NCI-H1930 (cell line): ENCODE measurements around the gene NUDT7.

ENCODE experiments used
- DNase-seq, 2 experiments: peaks; one replicate each; lab custom pipeline; 2025; lab: John Stamatoyannopoulos, UW

Gene NUDT7

DNA sequence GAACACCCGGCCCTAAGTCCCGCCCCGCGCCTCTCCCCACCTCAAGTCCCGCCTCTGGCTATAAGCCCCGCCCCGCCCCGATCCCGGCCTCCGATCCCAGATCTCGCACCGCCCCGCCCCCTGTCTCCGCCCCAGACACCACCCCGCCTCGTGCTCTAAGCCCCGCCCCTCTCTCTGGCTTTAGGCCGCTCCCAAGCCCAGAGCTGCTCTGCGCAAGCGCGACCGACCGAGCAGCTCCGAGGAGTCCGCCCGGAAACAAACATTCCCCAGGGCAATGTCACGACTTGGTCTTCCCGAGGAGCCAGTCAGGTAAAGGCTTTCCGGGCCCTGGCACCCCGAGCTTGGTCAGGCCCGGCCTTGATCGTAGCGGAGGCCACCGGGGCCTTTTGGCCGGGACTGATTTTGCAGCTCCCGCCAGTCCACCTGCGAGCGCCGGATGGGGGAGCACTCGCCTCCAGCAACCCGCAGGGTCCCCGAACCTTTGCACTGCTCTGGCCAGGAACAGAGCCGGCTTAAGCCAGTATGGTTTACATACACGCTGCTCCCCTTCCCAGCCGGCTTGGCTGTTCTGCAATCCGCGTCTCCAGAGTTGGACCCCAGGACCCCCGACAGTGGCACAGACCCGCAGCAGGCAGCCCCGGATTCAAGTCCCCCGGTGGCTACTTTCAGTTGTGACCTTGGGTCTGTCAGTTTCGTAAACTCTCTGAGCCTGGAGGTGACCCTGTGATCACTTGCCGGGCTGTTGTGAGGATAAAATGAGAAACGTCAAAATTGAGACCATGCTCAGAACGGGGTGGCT lies at the start of gene NUDT7:
TSS of gene NUDT7 (plus strand) at position 206 of the 799 bp plus-strand sequence. CDS start at position 275, 69 bp downstream.
- peak; percentile 84 to 91 for DNase-seq

DNA sequence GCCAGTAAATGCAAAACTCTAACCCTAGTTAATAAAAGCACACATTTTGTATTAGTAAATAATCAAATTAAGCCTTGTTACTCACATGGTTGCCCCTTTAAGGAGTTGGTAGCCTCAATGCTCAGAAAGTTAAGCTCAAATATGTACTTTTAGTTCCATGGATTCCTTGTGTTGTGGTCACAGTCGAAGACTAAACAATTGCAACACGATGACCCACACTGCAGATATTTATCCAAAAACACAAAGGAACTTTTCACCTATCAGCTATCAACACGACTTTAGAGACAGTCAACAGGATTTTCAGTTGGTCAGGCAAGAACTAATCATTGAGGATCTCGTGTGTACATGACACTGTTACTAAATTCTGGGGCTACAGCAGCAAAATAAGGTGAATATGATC lies 47.4 kb upstream of the NUDT7 start:
- DNase-seq: no peak

DNA sequence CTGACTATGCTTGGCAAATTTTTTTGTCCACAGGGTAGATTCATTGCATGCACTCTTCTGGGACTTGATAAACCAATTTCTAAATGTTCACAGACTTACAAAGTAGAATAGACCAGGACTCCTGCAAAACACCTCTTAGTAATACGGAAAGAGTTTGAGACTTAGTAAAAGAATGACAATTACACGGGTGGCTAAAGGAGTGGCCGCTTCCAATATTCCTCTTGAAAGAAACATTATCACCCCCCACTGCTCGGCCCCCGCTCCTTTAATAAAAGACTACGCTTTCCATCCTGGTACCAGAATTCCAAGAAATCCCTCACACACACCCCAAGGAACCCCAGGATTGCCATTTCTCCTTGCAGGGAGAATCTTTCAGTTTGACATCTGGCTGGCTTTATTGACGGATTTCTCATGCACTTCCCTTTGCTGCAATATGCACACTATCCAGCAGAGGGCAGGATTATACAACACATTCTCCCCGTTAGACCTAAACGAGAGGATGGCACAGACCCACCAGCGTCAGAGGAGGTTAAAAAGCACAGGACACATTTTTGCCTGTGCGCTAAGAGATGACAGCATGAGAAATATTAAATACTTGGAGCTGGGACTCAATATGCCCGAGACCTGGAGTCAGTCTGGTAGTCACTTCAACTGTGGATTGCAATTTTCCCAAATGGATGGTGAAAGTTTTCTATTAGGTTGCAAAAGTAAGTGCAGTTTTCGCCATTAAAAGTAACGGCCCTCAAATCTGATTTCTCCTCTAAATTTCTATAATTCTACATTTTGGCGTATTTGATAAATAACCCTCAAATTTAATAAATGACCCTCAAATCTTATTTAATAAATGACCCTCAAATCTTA lies 46.6 kb upstream of the NUDT7 start:
- peak; percentile 41 to 64 for DNase-seq

DNA sequence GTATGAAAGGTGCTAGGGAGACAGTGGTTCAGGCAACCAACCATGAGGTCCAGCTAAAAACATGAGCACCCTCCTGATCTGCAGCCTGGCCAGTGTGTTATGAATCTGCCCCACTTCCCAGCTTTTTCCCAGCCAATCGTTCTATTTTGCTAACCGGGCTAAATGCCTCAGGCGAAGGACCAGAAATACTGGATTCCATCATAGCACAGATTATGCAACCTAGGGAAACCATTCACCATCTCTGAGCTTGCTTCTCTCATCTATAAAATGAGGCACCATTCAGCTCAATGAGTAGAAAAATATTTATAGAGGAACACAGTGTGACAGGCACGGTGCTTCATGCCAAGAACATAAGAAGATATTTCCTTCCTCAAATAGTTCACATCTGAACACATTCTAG lies 45.2 kb upstream of the NUDT7 start:
- DNase-seq: no peak

DNA sequence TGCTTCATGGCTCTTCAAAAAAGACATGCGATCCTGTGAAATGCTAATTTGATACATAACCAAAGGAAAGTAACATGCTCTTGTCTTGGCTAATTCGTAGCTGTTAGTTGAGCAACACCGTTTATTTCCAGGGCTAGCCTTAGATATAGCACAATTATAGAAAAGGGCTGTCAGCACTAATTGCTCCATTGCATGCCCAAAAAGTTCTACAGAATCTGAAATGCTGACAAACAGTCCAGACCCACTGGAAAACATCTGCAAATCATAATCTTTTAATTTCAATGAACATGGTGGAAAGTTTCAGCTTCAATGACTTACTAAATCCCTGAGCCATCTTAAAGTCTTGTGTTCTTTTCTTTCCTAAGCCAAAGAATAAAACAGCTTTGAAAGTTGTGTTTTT lies 42.9 kb upstream of the NUDT7 start:
- DNase-seq: no peak

DNA sequence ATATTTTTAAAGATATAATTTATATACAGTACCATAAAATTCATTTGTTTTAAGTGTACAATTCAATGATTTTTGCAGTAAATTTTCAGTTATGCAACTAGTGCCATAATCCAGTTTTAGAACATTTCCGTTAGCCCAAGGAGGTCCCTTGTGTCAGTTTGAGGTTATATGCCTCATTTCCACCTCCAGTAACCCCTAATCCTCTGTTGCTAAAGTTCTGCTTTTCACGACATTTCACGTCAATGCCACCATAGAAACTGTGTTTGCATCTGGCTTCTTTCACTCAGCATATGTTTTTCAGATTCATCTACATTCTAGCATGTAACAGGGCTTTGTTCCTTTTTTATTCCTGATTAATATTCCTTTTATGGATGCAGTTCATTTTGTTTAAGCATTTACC lies 42.4 kb upstream of the NUDT7 start:
- DNase-seq: no peak

DNA sequence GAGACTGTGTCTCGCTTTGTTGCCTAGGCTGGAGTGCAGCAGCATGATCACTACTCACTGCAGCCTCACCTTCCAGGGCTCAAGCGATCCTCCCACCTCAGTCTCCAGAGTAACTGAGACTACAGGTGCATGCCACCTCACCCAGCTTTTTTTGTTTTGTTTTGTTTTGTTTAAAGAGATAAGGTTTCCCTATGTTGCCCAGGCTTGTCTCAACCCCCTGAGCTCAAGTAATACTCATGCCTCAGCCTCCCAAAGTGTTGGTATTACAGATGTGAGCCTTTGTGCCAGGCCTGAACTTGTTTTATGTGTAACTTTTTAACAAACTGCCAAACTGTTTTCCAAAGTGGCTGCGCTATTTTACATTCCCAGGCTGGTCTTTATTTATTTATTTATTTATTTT lies 41.8 kb upstream of the NUDT7 start:
- no peak for DNase-seq

DNA sequence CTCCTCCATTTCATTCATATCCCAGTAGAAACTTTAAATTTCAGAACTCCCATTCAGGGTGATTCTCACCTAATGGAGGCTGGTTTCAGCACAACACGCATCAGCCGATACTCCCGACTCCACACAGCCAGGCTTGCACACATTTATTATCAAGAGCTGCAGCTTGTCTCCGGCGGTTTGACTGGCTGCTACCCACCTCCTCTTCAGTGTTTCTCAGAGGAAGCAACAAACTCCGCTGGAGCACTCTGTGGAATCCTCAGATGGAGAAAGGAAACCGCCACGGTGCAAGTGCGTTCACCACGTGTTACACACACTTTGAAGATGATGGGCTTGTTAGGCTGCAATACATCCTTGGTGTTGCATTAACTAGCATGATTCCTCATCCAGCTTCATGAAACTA lies 39.7 kb upstream of the NUDT7 start:
- no peak for DNase-seq

DNA sequence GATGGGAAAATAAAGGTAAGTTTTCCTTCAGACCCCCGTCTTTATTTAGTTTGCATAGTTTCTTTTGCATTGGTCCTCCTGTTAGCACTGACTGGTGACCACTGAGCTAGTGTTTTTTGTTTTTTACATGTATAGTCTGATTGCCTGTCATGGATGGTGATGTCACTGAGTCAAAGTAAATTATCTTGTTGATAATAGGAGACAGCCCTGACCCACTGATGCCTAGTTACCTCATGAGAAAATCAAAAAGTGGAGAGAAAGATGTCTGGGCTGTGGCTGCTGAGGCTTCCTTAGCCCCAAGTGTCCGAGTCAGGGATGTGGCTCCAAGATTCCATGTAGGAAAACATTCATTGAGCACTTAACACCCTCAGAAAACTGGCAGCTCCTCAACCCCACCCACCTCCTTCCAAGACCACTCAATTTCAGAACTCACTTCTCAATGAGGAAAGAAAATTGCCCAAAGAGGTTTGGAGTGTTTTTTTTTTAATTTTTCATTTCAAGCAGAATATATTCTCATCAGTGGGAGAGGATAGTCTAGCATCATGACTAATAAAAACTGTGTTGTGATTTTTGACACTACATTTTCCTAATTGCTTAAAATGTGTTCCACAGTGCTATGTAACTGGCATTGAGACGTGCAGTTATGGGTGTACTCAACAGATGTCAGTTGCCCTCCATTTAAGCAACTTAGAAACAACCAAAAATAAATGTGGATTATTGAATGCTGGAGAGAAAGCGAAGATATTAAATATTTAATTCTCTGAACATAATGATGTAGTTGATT lies 38.7 kb upstream of the NUDT7 start:
- DNase-seq: no peak

DNA sequence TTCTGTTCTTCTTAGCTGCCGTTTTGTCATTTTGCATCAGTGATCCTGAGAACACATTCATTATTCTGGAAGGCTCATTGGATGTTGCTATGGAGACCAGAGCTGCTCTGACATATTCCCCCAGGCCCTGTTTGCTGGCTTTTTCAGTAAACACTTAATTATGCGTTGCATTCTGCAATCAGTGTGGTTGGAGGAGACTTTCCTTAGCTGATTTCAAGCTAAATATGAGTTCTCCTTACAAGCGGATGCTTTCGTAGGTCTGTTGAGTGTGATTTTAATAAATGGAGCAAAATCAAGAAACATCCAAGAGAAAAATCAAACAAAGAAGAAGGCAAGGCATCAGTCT lies 38.2 kb upstream of the NUDT7 start:
- DNase-seq: peak; percentile 18 to 49

DNA sequence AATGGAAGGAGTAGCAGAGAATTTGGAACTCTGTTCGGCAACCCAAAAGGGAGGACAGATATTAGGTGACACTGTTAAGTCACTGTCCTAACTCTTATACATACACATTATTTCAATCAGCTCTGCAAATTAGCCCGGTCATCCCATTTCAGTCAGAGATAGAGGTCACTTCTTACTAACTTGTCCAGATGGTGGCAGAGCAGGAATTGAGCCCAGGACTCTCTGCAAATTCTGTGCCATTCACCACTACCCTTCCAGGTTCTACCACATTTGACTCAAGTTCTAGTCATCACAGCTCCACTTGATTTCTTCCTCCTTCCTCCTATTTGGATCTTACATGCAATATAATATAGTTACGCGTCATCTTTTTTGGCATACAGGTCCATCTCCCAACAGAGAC lies 35.9 kb upstream of the NUDT7 start:
- DNase-seq: no peak

DNA sequence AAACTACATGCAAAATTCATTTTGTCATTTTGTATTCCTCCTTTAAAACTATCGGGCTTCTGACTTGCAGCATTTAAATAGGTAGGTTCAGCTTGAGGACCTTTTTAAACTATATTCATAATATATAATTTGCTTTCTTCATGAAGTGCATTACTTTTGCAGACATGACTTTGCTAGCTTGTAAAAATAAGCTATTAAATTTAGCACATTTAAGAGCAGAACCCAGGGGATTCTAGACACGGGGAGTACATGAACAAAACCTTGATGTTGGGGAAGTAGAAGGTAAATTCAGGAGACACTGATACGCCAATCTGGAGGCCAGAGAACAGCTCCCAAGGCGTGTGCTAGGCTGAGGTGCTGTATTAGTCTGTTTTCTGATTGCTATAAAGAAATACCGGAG lies 32.3 kb upstream of the NUDT7 start:
- DNase-seq: no peak

DNA sequence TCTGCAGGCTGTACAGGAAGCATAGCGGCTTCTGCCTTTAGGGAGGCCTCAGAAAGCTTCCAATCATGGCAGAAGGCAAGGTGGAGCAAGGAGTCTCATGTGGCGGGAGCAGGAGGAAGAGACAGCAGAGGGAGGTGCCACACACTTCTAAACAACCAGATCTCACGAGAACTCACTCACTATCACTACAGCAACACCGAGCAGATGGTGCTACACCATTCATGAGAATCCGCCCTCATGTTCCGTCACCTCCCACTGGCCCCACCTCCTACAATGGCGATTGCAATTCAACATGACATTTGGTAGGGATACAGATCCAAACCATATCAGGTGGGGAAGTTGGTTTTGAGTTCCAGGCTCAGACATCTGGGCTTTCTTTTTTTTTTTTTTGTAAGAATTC lies 31.9 kb upstream of the NUDT7 start:
- DNase-seq: no peak

DNA sequence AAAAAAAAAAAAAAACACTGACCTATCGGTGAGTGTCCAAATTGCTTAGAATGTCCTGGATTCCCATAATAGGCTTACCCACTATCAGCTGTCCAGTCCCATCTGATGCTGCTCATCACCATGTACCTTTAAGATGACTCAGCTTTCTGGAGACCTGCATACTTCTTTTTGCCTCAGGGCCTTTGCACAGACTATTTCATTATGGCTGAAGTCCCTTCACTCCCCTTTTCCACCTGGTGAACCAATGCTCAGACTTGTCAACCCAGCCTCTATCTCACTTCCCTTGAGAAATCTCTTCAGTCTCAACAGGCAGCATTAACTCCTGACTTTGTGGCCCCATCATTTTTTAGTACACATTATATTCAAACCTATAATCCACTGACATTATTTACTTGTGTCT lies 29.7 kb upstream of the NUDT7 start:
- no peak for DNase-seq

DNA sequence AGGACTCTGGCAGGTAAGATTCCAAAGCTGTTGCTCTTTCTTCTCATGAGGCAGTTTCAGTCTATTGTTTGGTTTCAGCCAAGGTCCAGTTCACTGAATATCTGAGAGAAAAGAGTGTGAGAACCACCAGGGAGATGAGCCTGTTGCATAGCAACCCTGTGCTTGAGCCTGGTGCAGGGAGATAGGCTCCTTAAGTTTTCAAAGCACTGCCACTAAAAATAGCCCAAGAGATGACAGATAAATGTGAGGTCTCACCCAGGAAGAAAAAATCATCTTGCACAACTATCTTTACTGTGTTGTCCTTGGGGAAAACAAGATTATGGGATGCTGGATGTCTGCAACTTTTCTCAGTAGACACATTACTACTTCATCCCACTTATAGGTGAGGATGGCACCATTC lies 26.2 kb upstream of the NUDT7 start:
- no peak for DNase-seq

DNA sequence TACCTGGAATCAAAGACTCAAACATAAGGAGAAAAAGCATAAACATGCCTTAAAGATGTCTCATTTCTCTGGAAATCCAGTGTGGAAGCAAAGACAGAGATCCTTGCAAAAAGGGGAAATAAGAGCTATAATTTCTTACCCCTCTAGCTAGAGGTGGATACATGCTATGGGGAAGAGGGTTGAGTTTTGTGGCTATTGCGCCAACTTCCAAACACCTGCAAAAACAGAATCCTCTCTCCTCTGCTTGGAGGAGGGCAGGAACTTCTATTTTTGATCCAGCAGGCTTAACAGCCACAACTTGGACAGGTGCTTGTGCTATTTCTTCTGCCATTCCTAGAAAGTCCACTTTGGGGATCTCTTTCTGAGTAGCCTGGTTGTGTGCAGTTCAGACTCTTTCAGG lies 21.5 kb upstream of the NUDT7 start:
- no peak for DNase-seq

DNA sequence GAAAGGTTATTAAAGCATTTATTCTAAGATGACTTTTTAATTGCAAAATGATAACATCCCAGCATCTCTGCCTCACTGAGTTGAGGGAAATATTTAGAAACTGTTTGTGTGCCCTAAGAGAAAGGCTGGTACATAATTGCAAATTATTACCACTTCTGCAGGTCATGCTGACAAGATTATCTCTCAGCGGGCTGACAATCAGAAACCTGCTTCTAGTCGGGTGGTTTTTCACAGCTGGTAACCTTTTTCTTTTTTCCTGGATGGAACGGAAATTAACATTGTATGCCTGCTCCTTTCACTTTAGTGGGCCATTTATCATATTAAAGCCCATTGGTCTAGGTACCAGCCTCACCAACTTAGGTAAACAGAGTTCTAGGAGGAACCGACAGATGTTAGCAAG lies 17.0 kb upstream of the NUDT7 start:
- DNase-seq: no peak

DNA sequence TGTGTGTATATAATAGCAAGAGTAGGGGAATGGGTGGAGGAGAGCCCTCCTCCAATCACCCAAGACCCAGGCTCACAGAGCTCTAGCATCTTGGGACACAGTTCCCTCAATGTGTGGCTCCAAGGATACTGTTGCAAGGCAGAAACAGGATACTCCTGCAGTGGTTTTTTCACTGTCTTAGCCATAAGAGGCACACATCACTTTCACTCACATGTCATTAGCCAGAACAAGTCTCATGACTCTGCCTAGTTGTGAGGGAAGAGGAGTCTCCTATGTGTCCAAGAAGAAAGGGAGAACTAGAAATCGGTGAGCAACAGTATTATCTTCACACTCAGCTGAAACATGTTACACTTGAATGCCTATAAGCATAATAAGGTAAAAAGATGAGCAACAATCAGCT lies 11.1 kb upstream of the NUDT7 start:
- DNase-seq: no peak

DNA sequence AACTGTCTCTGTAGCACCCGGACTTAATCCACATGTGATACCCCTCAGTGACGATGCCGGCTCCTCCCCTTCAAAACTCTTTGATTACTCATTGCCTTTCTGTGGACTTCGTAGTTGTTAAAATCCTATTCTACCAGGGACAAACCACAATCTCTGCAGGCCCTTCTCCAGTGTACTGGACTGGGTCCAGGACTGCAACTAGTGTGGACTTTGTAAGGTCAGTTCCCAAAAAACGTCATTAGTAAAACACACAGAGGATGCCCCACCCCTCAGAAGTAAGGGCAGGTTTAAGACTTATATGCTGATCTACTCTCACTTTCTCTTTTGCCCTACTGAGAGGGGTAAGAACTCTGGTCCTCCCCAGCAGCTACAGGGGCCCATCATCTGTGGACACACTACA lies 10.5 kb upstream of the NUDT7 start:
- DNase-seq: no peak

DNA sequence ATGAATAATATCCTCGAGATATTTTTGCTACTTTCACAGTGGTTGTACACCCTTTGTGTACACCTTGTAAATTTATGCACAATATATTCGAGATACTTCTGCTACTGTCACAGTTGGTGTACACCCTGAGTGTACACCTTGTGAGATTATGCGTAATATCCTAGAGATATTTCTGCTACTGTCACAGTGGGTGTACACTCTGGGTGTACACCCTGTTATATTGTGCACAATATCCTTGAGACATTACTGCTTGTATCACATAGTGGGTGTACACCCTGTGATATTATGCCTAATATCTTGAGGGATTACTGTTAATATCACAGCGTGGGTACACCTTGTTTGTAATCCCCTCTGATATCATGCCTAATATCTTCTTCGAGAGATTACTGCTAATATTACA lies 7.2 kb upstream of the NUDT7 start:
- DNase-seq: no peak

DNA sequence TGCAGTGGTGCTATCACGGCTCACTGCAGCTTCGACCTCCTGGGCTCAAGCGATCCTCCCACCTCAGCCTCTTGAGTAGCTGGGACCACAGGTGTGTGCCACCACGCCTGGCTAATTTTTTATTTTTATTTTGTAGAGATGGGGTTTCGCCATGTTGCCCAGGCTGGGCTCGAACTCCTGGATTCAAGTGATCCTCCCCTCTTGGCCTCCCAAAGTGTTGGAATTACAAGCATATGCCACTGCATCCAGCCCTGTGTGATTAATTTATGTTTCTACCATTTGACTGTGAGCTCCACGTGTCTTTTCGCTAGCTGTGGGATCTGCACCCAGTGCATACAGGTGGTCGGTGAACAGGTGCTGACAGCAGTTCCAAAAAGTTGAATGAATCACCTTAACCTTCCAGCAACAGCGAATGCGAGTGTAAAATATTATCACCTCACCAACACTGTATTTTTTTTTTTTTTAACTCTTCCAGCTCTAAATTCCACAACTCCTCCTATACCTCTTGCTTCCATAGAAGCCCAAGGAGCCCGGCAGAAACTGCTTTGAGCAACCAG lies 484 bp upstream of the NUDT7 start:
- no peak for DNase-seq

DNA sequence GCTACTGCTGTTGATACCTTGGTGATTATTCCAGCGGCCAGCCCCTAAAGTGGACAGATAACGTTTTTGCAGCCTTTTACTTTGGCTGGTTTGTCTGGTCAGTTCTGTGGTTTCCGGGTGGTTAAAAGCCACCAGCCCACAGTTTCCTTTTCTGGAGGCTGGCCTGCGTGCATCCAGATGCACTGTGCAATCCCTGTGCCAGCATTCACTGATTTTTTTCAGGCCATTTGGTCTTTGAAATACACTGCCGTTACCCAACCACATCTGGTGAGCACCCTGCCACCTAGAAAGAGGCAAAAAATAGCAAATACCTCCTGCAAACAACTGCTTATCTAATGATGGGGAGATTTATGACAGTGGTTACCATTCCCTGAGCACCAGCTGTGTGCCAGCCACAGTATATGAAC lies 797 bp downstream of the NUDT7 start:
- no peak for DNase-seq
